Measurements from ENCODE around the gene MED12. TPM values are rescaled to one million over a fixed set of nuclear protein-coding genes. Genes with fewer than 3 reads are reported as not detected.

The MED12 gene
- total and polyA plus RNA-seq, 2 of the 8 experiments (the other 6 are each of a cell fraction or from before 2014, with no cell fraction given), result 19.4 to 48.9 TPM

GRCh38 chrX:71162981-71163380, 44.6 kb downstream of the MED12 start:
- Histone ChIP-seq H2BK20ac (ENCODE audit: low read length) (no peak overlapping the region), H2BK120ac (replicated peaks; ENCODE audit: low read depth, low read length) (no peak overlapping the region), H3K79me2 (ENCODE audit: control insufficient read depth in 1 of 2, insufficient read depth in 2 of 2, low read length in 2 of 2) (no peaks in the 10 kb centered on the region), H3K23me2 (ENCODE audit: low read depth, low read length) (no peaks in the 10 kb centered on the region), H3K27me3 (replicated peaks in 1 of 4; ENCODE audit: control insufficient read depth in 3 of 4, extremely low read depth in 1 of 4, insufficient read depth in 3 of 4, low read length in 3 of 4) (no peaks in the 10 kb centered on the region), H3K9me3 (ENCODE audit: insufficient read depth in 2 of 2, low read depth in 1 of 2, low read length in 1 of 2) (no peaks in the 10 kb centered on the region), H3K56ac (replicated peaks; ENCODE audit: insufficient read length, low read depth, low read length) (no peak overlapping the region), H3K79me1 (ENCODE audit: low read depth, low read length) (no peaks in the 10 kb centered on the region), H4K5ac (ENCODE audit: insufficient read length, low read depth, low read length) (no peak overlapping the region), H3K23ac (ENCODE audit: insufficient read length) (no peak overlapping the region), H2AK5ac (ENCODE audit: low read depth, low read length) (no peak overlapping the region), H3K14ac (ENCODE audit: insufficient read length) (no peak overlapping the region), H3K4me3 (ENCODE audit: extremely low read depth in 1 of 4, insufficient read depth in 2 of 4, low read depth in 3 of 4, low read length in 4 of 4) (no peak overlapping the region), H3K27ac (ENCODE audit: low read depth, low read length) (no peak overlapping the region), H3K36me3 (ENCODE audit: control insufficient read depth in 2 of 4, insufficient read depth in 4 of 4, low read length in 3 of 4) (peaks cover 0 to 3% (median 0%) of the 10 kb centered on the region in 4 experiments; a peak in 2 of 8 replicates), H3K4me1 (replicated peaks in 1 of 4; ENCODE audit: control insufficient read depth in 3 of 4, insufficient read depth in 4 of 4, low read length in 3 of 4) (no peaks in the 10 kb centered on the region), H2BK12ac (ENCODE audit: low read depth, low read length) (no peak overlapping the region), H2AFZ (ENCODE audit: low read length) (no peak overlapping the region), H3K9ac (replicated peaks in 1 of 4; ENCODE audit: extremely low read depth in 1 of 4, low read depth in 3 of 4, low read length in 3 of 4) (no peak overlapping the region), H2BK15ac (ENCODE audit: low read length) (no peak overlapping the region), H3K4me2 (ENCODE audit: insufficient read depth in 1 of 2, low read depth in 2 of 2, low read length in 2 of 2) (no peak overlapping the region), H3K4ac (replicated peaks; ENCODE audit: insufficient read length, low read depth, low read length) (no peak overlapping the region), H3K18ac (ENCODE audit: extremely low read depth, low read length) (no peak overlapping the region), H4K20me1 (replicated peaks in 1 of 2; ENCODE audit: control insufficient read depth in 1 of 2, insufficient read depth in 2 of 2, low read length in 2 of 2) (no peaks in the 10 kb centered on the region), H4K8ac (ENCODE audit: extremely low read depth, insufficient read depth, low read length) (no peak overlapping the region), H4K91ac (replicated peaks; ENCODE audit: insufficient read length, low read length) (no peak overlapping the region), H2BK5ac (ENCODE audit: low read depth, low read length) (no peak overlapping the region)
- CTCF ChIA-PET (ENCODE audit: partially characterized antibody), result interaction anchor here (0.9 to 1.3 kb wide), 3 partner anchors 17 to 165 kb away, joined by 3 to 4 read pairs (median 4); partner anchors contain the start of gene NLGN3
- TF ChIP-seq TEAD4 (IDR thresholded peaks at IDR 0.05; ENCODE audit: low read depth, low read length) (peak; percentile 58; the same call in 1 of the 2 replicates), MAFK (IDR thresholded peaks at IDR 0.05; ENCODE audit: low read depth, low read length) (no peak), CTCF (IDR thresholded peaks at IDR 0.05; ENCODE audit: control extremely low read depth in 1 of 3, insufficient read depth in 1 of 3, low read depth in 1 of 3, low read length in 3 of 3) (no peak)
- FAIRE-seq, result no peak
- no peak for DNase-seq (ENCODE audit: low read depth in 1 of 2, low spot score in 2 of 2)
- WGBS, 2 experiments (ENCODE audit: extremely low coverage in 1 of 2, insufficient coverage in 1 of 2, insufficient read length in 1 of 2, insufficient replicate concordance in 2 of 2, low coverage in 1 of 2, low lambda C conversion rate in 2 of 2, missing lambda C conversion rate in 1 of 2), result 80% methylated on average over 1 of the region's 4 CpGs; no CpG with 5 or more reads in 1 of the 2 experiments
- POLR2A ChIA-PET (ENCODE audit: partially characterized antibody), result interaction anchor here (1.1 to 1.4 kb wide), 3 partner anchors 8 to 19 kb away, joined by 3 to 4 read pairs (median 4); no protein-coding TSS in a partner anchor

Data from H1 (cell line).